Keratinocyte (primary cell): ENCODE results near the gene PDE1C.

Experiments
- CTCF ChIP-seq, 3 experiments: IDR thresholded peaks in 1 of 3; conservative IDR thresholded peaks in 1 of 3; optimal IDR thresholded peaks in 1 of 3; 2 replicates in 2 of 3; 3 replicates in 1 of 3; pipeline versions ENCODE3 to v1.5.1; 2011; ENCODE audit warnings: low read length in 3 of 3, mild to moderate bottlenecking in 3 of 3, moderate library complexity in 2 of 3, control low read depth in 1 of 3, inconsistent platforms in 1 of 3; ENCODE audit not compliant: insufficient read depth in 2 of 3; ENCODE audit errors: extremely low read depth in 1 of 3
- EZH2 ChIP-seq: IDR thresholded peaks from one replicate; pipeline ENCODE4 v1.6.1; 2012; ENCODE audit warnings: inconsistent platforms, mild to moderate bottlenecking, low read length, moderate library complexity

GRCh38 chr7:32108651-32109050 is 38.4 kb upstream of the PDE1C start:
- TF ChIP-seq CTCF (optimal IDR thresholded peaks at IDR 0.05 in 1 of 3, IDR thresholded peaks at IDR 0.05 in 1 of 3, conservative IDR thresholded peaks at IDR 0.05 in 1 of 3; ENCODE audit: extremely low read depth in 1 of 3, insufficient read depth in 2 of 3, low read length in 3 of 3) (no peak), EZH2 (no peak)
